MCF 10A (cell line): Measurements from ENCODE around the gene BDKRB2. TPM values are rescaled to one million over a fixed set of nuclear protein-coding genes. Genes with fewer than 3 reads are reported as not detected.

Source experiments
- BruUV-seq: library from RNA; stranded (reverse); fragments of 400-500 nt; replicated peaks from 2 replicates; lab custom pipeline; 2021; lab: Mats Ljungman, UMichigan
- CTCF ChIA-PET: fragments of 300-600 bp; sonication (Branson Sonifier 250); formaldehyde crosslinking; extraction: SDS; loops from one replicate; lab custom pipeline; 2021; ENCODE audit warnings: antibody characterized with exemption, inconsistent platforms; lab: Yijun Ruan, JAX
- POLR2A ChIA-PET: fragments of 300-600, 350-650 bp; sonication (Branson Sonifier 250); formaldehyde crosslinking; extraction: SDS; loops from one replicate; lab custom pipeline; 2020; ENCODE audit warnings: antibody characterized with exemption, inconsistent platforms; lab: Yijun Ruan, JAX
- DNase-seq: peaks from one replicate; pipeline ENCODE4 v3.0.0-alpha.2; 2018; ENCODE audit not compliant: unreplicated experiment
- H3K27ac Mint-ChIP-seq: one replicate; pipeline ENCODE4 v1.8.0; 2022; ENCODE audit warnings: mild to moderate bottlenecking, low read depth, mixed read lengths; ENCODE audit not compliant: unreplicated experiment
- H3K27me3 Mint-ChIP-seq: one replicate; pipeline ENCODE4 v1.8.0; 2022; ENCODE audit warnings: mixed read lengths; ENCODE audit not compliant: insufficient read depth, unreplicated experiment
- H3K36me3 Mint-ChIP-seq: one replicate; pipeline ENCODE4 v1.8.0; 2022; ENCODE audit warnings: mild to moderate bottlenecking, moderate library complexity, mixed read lengths; ENCODE audit not compliant: insufficient read depth, unreplicated experiment
- H3K4me1 Mint-ChIP-seq: one replicate; pipeline ENCODE4 v1.8.0; 2022; ENCODE audit warnings: mixed read lengths; ENCODE audit not compliant: insufficient read depth, unreplicated experiment
- H3K4me3 Mint-ChIP-seq: one replicate; pipeline ENCODE4 v1.8.0; 2022; ENCODE audit warnings: mild to moderate bottlenecking, moderate library complexity, mixed read lengths; ENCODE audit not compliant: unreplicated experiment
- H3K9me3 Mint-ChIP-seq: one replicate; pipeline ENCODE4 v1.8.0; 2022; ENCODE audit warnings: mixed read lengths; ENCODE audit not compliant: unreplicated experiment
- CTCF ChIP-seq: fragments of 200-600 bp; IDR thresholded peaks from one replicate; pipeline ENCODE4 v1.8.0; 2022; ENCODE audit warnings: antibody characterized with exemption, mild to moderate bottlenecking; ENCODE audit not compliant: unreplicated experiment
- intact Hi-C: fragments of 100-400 bp; cut with micrococcal nuclease; formaldehyde crosslinking; loops from 2 replicates; pipeline ENCODE4 v1.14.1; 2022
- total RNA-seq: library from RNA; stranded (reverse); gene quantifications from 2 replicates; pipeline ENCODE4 v1.2.3, GENCODE V29; 2022

The BDKRB2 gene
- total RNA-seq, 1 experiment from 2014 or later: 2.8 TPM

- no peak for TF ChIP-seq CTCF
- Mint-ChIP-seq H3K27ac (no peak overlapping the region), H3K4me3 (no peak overlapping the region), H3K27me3 (no peaks in the 10 kb centered on the region), H3K36me3 (peaks cover 5% of the 10 kb centered on the region), H3K4me1 (peaks cover 17% of the 10 kb centered on the region), H3K9me3 (no peaks in the 10 kb centered on the region)
- DNase-seq: no peak
- intact Hi-C loops: loop anchor here (2.0 to 10.0 kb wide), 2 partner anchors 218 to 710 kb away; no protein-coding TSS in a partner anchor
- ChIA-PET POLR2A (interaction anchor here (1.6 to 2.1 kb wide), 4 partner anchors 49 to 176 kb away, joined by 5 to 8 read pairs (median 5); no protein-coding TSS in a partner anchor), CTCF (interaction anchor here (0.6 to 10.2 kb wide), 22 partner anchors 11 to 714 kb away, joined by 3 to 298 read pairs (median 4); partner anchors contain the start of genes BDKRB1 and BDKRB2)
- BruUV-seq: no TSS peak
Measured at GRCh38 chr14:96274543-96274942, 69.9 kb downstream of the BDKRB2 start.

- Mint-ChIP-seq H3K27me3 (no peaks in the 10 kb centered on the region), H3K4me1 (peaks cover 11% of the 10 kb centered on the region), H3K9me3 (no peaks in the 10 kb centered on the region), H3K4me3 (no peak overlapping the region), H3K27ac (no peak overlapping the region), H3K36me3 (peaks cover 13% of the 10 kb centered on the region)
- peak; percentile 94 for TF ChIP-seq CTCF
- TSS peak; percentile 22 for BruUV-seq
- ChIA-PET CTCF (interaction anchor here (0.6 to 10.2 kb wide), 33 partner anchors 10 to 730 kb away, joined by 3 to 298 read pairs (median 4); partner anchors contain the start of genes BDKRB1 and BDKRB2), POLR2A (interaction anchor here (0.6 to 2.3 kb wide), 6 partner anchors 12 to 177 kb away, joined by 4 to 8 read pairs (median 5); no protein-coding TSS in a partner anchor)
- intact Hi-C loops: loop anchor here (1.0 to 10.0 kb wide), 4 partner anchors 175 to 711 kb away; no protein-coding TSS in a partner anchor
- peak; percentile 70 for DNase-seq
Measured at GRCh38 chr14:96275177-96276112, 70.8 kb downstream of the BDKRB2 start.

GRCh38 chr14:96277890-96278289 lies 73.3 kb downstream of the BDKRB2 start:
- ChIA-PET POLR2A (interaction anchor here (2.3 kb wide), 1 partner anchor 179 kb away, joined by 6 read pairs; no protein-coding TSS in a partner anchor), CTCF (interaction anchor here (1.3 to 10.2 kb wide), 5 partner anchors 20 to 284 kb away, joined by 3 to 298 read pairs (median 5); no protein-coding TSS in a partner anchor)
- BruUV-seq: no TSS peak
- intact Hi-C loops: loop anchor here (10.0 kb wide), 1 partner anchor 713 kb away; no protein-coding TSS in a partner anchor
- peaks cover 16% of the 10 kb centered on the region for H3K36me3 Mint-ChIP-seq
- no peak for DNase-seq
- H3K27me3 Mint-ChIP-seq: no peaks in the 10 kb centered on the region
- H3K27ac Mint-ChIP-seq: no peak overlapping the region
- H3K4me3 Mint-ChIP-seq: no peak overlapping the region
- TF ChIP-seq CTCF: no peak
- H3K9me3 Mint-ChIP-seq: no peaks in the 10 kb centered on the region
- H3K4me1 Mint-ChIP-seq: no peaks in the 10 kb centered on the region
